Smooth muscle cell (in vitro differentiated cells): Measurements from ENCODE around the gene KLHL13. TPM values are rescaled to one million over a fixed set of nuclear protein-coding genes. Genes with fewer than 3 reads are reported as not detected.

Experiments used
- DNase-seq: peaks from one replicate; lab custom pipeline; 2025; ENCODE audit not compliant: unreplicated experiment; lab: John Stamatoyannopoulos, UW
- H2AFZ ChIP-seq: fragments of 200-600 bp; sonication (generic); 2 replicates; pipeline ENCODE4 v1.6.0; 2016; ENCODE audit warnings: antibody characterized with exemption, low read depth, mild to moderate bottlenecking
- H3F3A ChIP-seq: fragments of 200-600 bp; sonication (generic); 2 replicates; pipeline ENCODE4 v1.6.0; 2017; ENCODE audit warnings: antibody characterized with exemption, low read depth
- H3K27ac ChIP-seq: fragments of 200-600 bp; sonication (generic); 2 replicates; pipeline ENCODE4 v1.5.1; 2016; ENCODE audit warnings: low read depth, mild to moderate bottlenecking
- H3K27me3 ChIP-seq: fragments of 200-600 bp; sonication (generic); 2 replicates; pipeline ENCODE4 v1.6.1; 2016; ENCODE audit warnings: low read depth, mild to moderate bottlenecking
- H3K36me3 ChIP-seq: fragments of 200-600 bp; sonication (generic); 2 replicates; pipeline ENCODE4 v1.5.1; 2016; ENCODE audit warnings: low read depth
- H3K4me1 ChIP-seq: fragments of 200-600 bp; sonication (generic); 2 replicates; pipeline ENCODE4 v1.5.1; 2016; ENCODE audit warnings: low read depth
- H3K4me2 ChIP-seq: fragments of 200-600 bp; sonication (generic); 2 replicates; pipeline ENCODE4 v1.6.0; 2016; ENCODE audit warnings: mild to moderate bottlenecking
- H3K4me3 ChIP-seq: fragments of 200-600 bp; sonication (generic); 2 replicates; pipeline ENCODE4 v1.5.1; 2016; ENCODE audit warnings: mild to moderate bottlenecking
- H3K79me2 ChIP-seq: fragments of 200-600 bp; sonication (generic); 2 replicates; pipeline ENCODE4 v1.6.0; 2016; ENCODE audit warnings: low read depth, mild to moderate bottlenecking
- H3K9ac ChIP-seq: fragments of 200-600 bp; sonication (generic); 2 replicates; pipeline ENCODE4 v1.6.0; 2016; ENCODE audit warnings: low read depth
- H3K9me3 ChIP-seq: fragments of 200-600 bp; sonication (generic); replicated peaks from 2 replicates; pipeline ENCODE4 v1.5.1; 2016; ENCODE audit warnings: low read depth
- H4K20me1 ChIP-seq: fragments of 200-600 bp; sonication (generic); 2 replicates; pipeline ENCODE4 v1.6.0; 2016; ENCODE audit warnings: low read depth
- CTCF ChIP-seq: fragments of 200-600 bp; sonication (generic); IDR thresholded peaks from 2 replicates; pipeline ENCODE4 v1.5.1; 2017; ENCODE audit warnings: borderline replicate concordance, mild to moderate bottlenecking, antibody characterized with exemption; ENCODE audit not compliant: insufficient read depth, poor library complexity, severe bottlenecking
- WGBS: methylation state at CpG from one replicate; pipeline ENCODE4 v1.1.7; 2016; ENCODE audit warnings: low lambda C conversion rate; 5-methylcytosine and 5-hydroxymethylcytosine counted together
- polyA plus RNA-seq: library from polyadenylated mRNA; unstranded; fragments of >200 nt; fragmentation: Nextera tagmentation; extraction: Ambion mirVana; gene quantifications from 2 replicates; pipeline ENCODE4 v1.2.1, GENCODE V29; 2016
- small RNA-seq: library from RNA; depleted of rRNA; stranded (forward); fragments of <200 nt; gene quantifications from one replicate; pipeline ENCODE3, GENCODE V24; 2014
- total RNA-seq: library from RNA; depleted of rRNA; stranded (reverse); fragments of >200 nt; gene quantifications from 2 replicates; pipeline ENCODE4 v1.2.3, GENCODE V29; 2014

KLHL13 gene
- total and polyA plus RNA-seq, 2 experiments from 2014 or later = 0.32 to 3.4 TPM

- no peak for DNase-seq
- H3F3A ChIP-seq = no peaks in the 10 kb centered on the region
- H3K27me3 ChIP-seq = no peaks in the 10 kb centered on the region
- H3K79me2 ChIP-seq = no peaks in the 10 kb centered on the region
- no peaks in the 10 kb centered on the region for H3K4me1 ChIP-seq
- H3K27ac ChIP-seq = no peak overlapping the region
- no peaks in the 10 kb centered on the region for H3K9me3 ChIP-seq
- H3K4me2 ChIP-seq = no peak overlapping the region
- WGBS = 82% methylated on average over 1 of the region's 1 CpG
- H3K9ac ChIP-seq = no peak overlapping the region
- no peak for TF ChIP-seq CTCF
- H4K20me1 ChIP-seq = no peaks in the 10 kb centered on the region
- no peak overlapping the region for H2AFZ ChIP-seq
- H3K4me3 ChIP-seq = no peak overlapping the region
- no peaks in the 10 kb centered on the region for H3K36me3 ChIP-seq
Measured at GRCh38 chrX:117860517-117860916, 256.1 kb downstream of the KLHL13 start.

GRCh38 chrX:117854806-117855205 is 261.8 kb downstream of the KLHL13 start:
- Histone ChIP-seq H3K9me3 (peaks cover 4% of the 10 kb centered on the region), H2AFZ (no peak overlapping the region), H3K9ac (no peak overlapping the region), H3K27ac (no peak overlapping the region), H3K36me3 (no peaks in the 10 kb centered on the region), H3F3A (no peaks in the 10 kb centered on the region), H3K4me1 (no peaks in the 10 kb centered on the region), H3K79me2 (no peaks in the 10 kb centered on the region), H3K27me3 (no peaks in the 10 kb centered on the region), H4K20me1 (no peaks in the 10 kb centered on the region), H3K4me3 (no peak overlapping the region), H3K4me2 (no peak overlapping the region)
- 65% methylated on average over 2 of the region's 2 CpGs for WGBS
- DNase-seq = no peak
- TF ChIP-seq CTCF = no peak

GRCh38 chrX:117851025-117851424 is 265.6 kb downstream of the KLHL13 start:
- no peaks in the 10 kb centered on the region for H4K20me1 ChIP-seq
- no peaks in the 10 kb centered on the region for H3K36me3 ChIP-seq
- no peak for DNase-seq
- no peaks in the 10 kb centered on the region for H3K79me2 ChIP-seq
- H3K4me2 ChIP-seq = no peak overlapping the region
- H3K27me3 ChIP-seq = no peaks in the 10 kb centered on the region
- peaks cover 4% of the 10 kb centered on the region for H3K9me3 ChIP-seq
- no peak overlapping the region for H3K9ac ChIP-seq
- no peak overlapping the region for H2AFZ ChIP-seq
- 80% methylated on average over 2 of the region's 2 CpGs for WGBS
- no peak overlapping the region for H3K27ac ChIP-seq
- H3F3A ChIP-seq = no peaks in the 10 kb centered on the region
- H3K4me3 ChIP-seq = no peak overlapping the region
- TF ChIP-seq CTCF = no peak
- H3K4me1 ChIP-seq = no peaks in the 10 kb centered on the region

Small RNAs within 50 kb of the gene (small RNA-seq; reads per million reads assigned to genes)
- gene RF00019 = not detected
- gene TUBB4BP3 = not detected

Other genes with a start within 250 kb of the KLHL13 start
- 18.4 and 20.0 TPM in 2 replicates for gene WDR44, start 229.3 kb upstream of the KLHL13 start, total RNA-seq
- 7.4 and 10.0 TPM in 2 replicates for gene WDR44, start 229.3 kb upstream of the KLHL13 start, polyA plus RNA-seq